B cell (primary cell): ENCODE data around the gene SPATA21. TPM values are rescaled to one million over a fixed set of nuclear protein-coding genes. Genes with fewer than 3 reads are reported as not detected.

ENCODE experiments used
- ATAC-seq: fragments of 200-7000 bp; cut with Tn5 transposase; one replicate; pipeline ENCODE4 v1.10.0; 2021; ENCODE audit warnings: low read depth, mild to moderate bottlenecking, moderate number of reproducible peaks, moderate library complexity
- CTCF ChIA-PET: fragments of 350-600 bp; sonication (Branson Sonifier 250); formaldehyde crosslinking; loops from one replicate; lab custom pipeline; 2021; ENCODE audit warnings: antibody characterized with exemption, inconsistent platforms; lab: Charles Lee
- POLR2A ChIA-PET: fragments of 350-600 bp; sonication (Branson Sonifier 250); formaldehyde crosslinking; loops from one replicate; lab custom pipeline; 2021; ENCODE audit warnings: antibody characterized with exemption; lab: Charles Lee
- DNase-seq: peaks from one replicate; pipeline ENCODE4 v3.0.0; 2013
- H2AFZ ChIP-seq: 2 replicates; pipeline ENCODE4 v1.6.1; 2012; ENCODE audit warnings: mild to moderate bottlenecking, low read depth, low read length; ENCODE audit not compliant: insufficient read depth, poor library complexity, severe bottlenecking
- H3K27ac ChIP-seq, 2 donors: 1 replicate in 1 of 2; 2 replicates in 1 of 2; pipeline ENCODE4 v1.5.1; 2012 to 2013; ENCODE audit warnings: low read length in 2 of 2, mild to moderate bottlenecking in 2 of 2, moderate library complexity in 1 of 2
- H3K27me3 ChIP-seq, 4 experiments: fragments of 200-600 bp in 1 of 4; sonication (generic) in 1 of 4; replicated peaks in 1 of 4; 1 replicate in 2 of 4; 2 replicates in 2 of 4; pipeline versions ENCODE4 v1.6.1 to v1.7.0; 2013 to 2016; ENCODE audit warnings: low read length in 3 of 4, mild to moderate bottlenecking in 2 of 4, mixed read lengths in 1 of 4, moderate library complexity in 1 of 4; ENCODE audit not compliant: insufficient read depth in 4 of 4, control insufficient read depth in 3 of 4; ENCODE audit errors: control extremely low read depth in 1 of 4
- H3K36me3 ChIP-seq, 2 experiments: replicated peaks in 1 of 2; 1 replicate in 1 of 2; 2 replicates in 1 of 2; pipeline versions ENCODE4 v1.6.1 to v1.7.1; 2013; ENCODE audit warnings: low read length in 1 of 2; ENCODE audit not compliant: insufficient read depth in 2 of 2, control insufficient read depth in 1 of 2; ENCODE audit errors: control extremely low read depth in 1 of 2, extremely low read depth in 1 of 2
- H3K4me1 ChIP-seq, 2 donors: fragments of 200-600 bp in 1 of 2; sonication (generic) in 1 of 2; 1 replicate in 1 of 2; 2 replicates in 1 of 2; pipeline versions ENCODE4 v1.5.1 to v1.6.1; 2013 to 2017; ENCODE audit warnings: low read length in 2 of 2; ENCODE audit not compliant: control insufficient read depth in 2 of 2, insufficient read depth in 2 of 2
- H3K4me2 ChIP-seq: replicated peaks from 2 replicates; pipeline ENCODE3; 2012; ENCODE audit warnings: mild to moderate bottlenecking, low read depth, low read length; ENCODE audit not compliant: poor library complexity, severe bottlenecking
- H3K4me3 ChIP-seq, 5 experiments: fragments of 200-600 bp in 1 of 5; sonication (generic) in 1 of 5; 1 replicate in 3 of 5; 2 replicates in 2 of 5; pipeline versions ENCODE4 v1.5.1 to v1.7.0; 2011 to 2016; ENCODE audit warnings: low read length in 4 of 5, mild to moderate bottlenecking in 4 of 5, low read depth in 2 of 5, control low read depth in 1 of 5, moderate library complexity in 1 of 5; ENCODE audit not compliant: insufficient read depth in 1 of 5; ENCODE audit errors: control extremely low read depth in 1 of 5, extremely low read depth in 1 of 5
- H3K79me2 ChIP-seq: fragments of 200-600 bp; sonication (generic); one replicate; pipeline ENCODE4 v1.6.0; 2016; ENCODE audit warnings: low read length; ENCODE audit not compliant: control insufficient read depth, insufficient read depth
- H3K9ac ChIP-seq: fragments of 200-600 bp; sonication (generic); 2 replicates; pipeline ENCODE4 v1.6.1; 2017; ENCODE audit warnings: mild to moderate bottlenecking, low read length, moderate library complexity
- H3K9me3 ChIP-seq, 3 donors: one replicate each; pipeline versions ENCODE4 v1.6.1 to v1.7.1; 2013; ENCODE audit warnings: low read length in 2 of 3; ENCODE audit not compliant: control insufficient read depth in 2 of 3, insufficient read depth in 1 of 3; ENCODE audit errors: control extremely low read depth in 1 of 3
- H4K20me1 ChIP-seq: 2 replicates; pipeline ENCODE4 v1.6.0; 2012; ENCODE audit warnings: mild to moderate bottlenecking, low read length; ENCODE audit not compliant: insufficient read depth, control insufficient read depth, poor library complexity, severe bottlenecking
- H3K27ac Mint-ChIP-seq: one replicate; pipeline ENCODE4 v1.8.0; 2021; ENCODE audit warnings: mixed read lengths
- H3K27me3 Mint-ChIP-seq: one replicate; pipeline ENCODE4 v1.8.0; 2021; ENCODE audit warnings: mixed read lengths
- H3K4me1 Mint-ChIP-seq: one replicate; pipeline ENCODE4 v1.8.0; 2021; ENCODE audit warnings: mixed read lengths
- H3K4me3 Mint-ChIP-seq: one replicate; pipeline ENCODE4 v1.8.0; 2021; ENCODE audit warnings: mixed read lengths
- H3K9me3 Mint-ChIP-seq: one replicate; pipeline ENCODE4 v1.8.0; 2022; ENCODE audit warnings: mixed read lengths; ENCODE audit not compliant: insufficient read depth
- EZH2 ChIP-seq: IDR thresholded peaks from 2 replicates; pipeline ENCODE4 v1.6.1; 2012; ENCODE audit warnings: borderline replicate concordance, low read depth, mild to moderate bottlenecking, moderate library complexity, low read length; ENCODE audit not compliant: insufficient read depth, poor library complexity, severe bottlenecking
- WGBS: methylation state at CpG from one replicate; pipeline ENCODE4 v1.1.5; 2013; ENCODE audit warnings: missing lambda C conversion rate; ENCODE audit not compliant: insufficient coverage; 5-methylcytosine and 5-hydroxymethylcytosine counted together
- intact Hi-C: fragments of 100-400 bp; cut with micrococcal nuclease; formaldehyde crosslinking; loops from one replicate; pipeline ENCODE4 v1.10.0; 2022
- polyA plus RNA-seq: library from polyadenylated mRNA; depleted of rRNA; stranded (reverse); fragments of >200 nt; gene quantifications from 2 replicates; pipeline ENCODE4 v1.2.3, GENCODE V29; 2012
- total RNA-seq, 2 donors: library from RNA; stranded (reverse); fragments of 120-200 nt in 1 of 2; gene quantifications; 1 replicate in 1 of 2; 2 replicates in 1 of 2; pipeline versions ENCODE4 v1.2.3 to v1.2.4, GENCODE V29; 2013 to 2022
- TF ChIP-seq, protein P1 (sequence below): fragments of 200-600 bp; IDR thresholded peaks from one replicate; pipeline ENCODE4 v1.8.0; 2022; ENCODE audit warnings: antibody characterized with exemption, mild to moderate bottlenecking

Gene SPATA21
- total and polyA plus RNA-seq, 2 donors (not counting 1 experiment from before 2014, with no cell fraction given): 0.01 TPM; not detected in 1

DNA sequence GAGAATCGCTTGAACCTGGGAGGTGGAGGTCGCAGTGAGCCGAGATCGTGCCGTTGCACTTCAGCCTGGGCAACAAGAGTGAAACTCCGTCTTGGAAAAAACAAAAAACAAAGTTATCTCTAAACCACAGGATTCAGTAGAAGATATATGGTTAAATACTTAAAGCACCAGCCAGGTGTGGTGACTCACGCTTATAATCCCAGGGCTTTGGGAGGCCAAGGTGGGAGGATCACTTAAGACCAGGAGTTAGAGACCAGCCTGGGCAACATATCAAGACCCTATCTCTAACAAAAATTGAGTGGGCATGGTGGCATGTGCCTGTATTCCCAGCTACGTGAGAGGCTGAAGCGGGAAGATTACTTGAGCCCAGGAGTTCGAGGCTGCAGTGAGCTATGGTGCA is 8.9 kb upstream of the SPATA21 start:
- H3K4me1 ChIP-seq: peaks cover 16 to 24% of the 10 kb centered on the region in 2 donors
- ChIA-PET CTCF (no interaction called here), POLR2A (no interaction called here)
- H3K36me3 ChIP-seq: peaks cover 5 to 77% of the 10 kb centered on the region in 2 experiments
- peaks cover 98% of the 10 kb centered on the region for H3K79me2 ChIP-seq
- no peak overlapping the region for H2AFZ ChIP-seq
- no peak overlapping the region for H3K9ac ChIP-seq
- H3K27ac ChIP-seq: no peak overlapping the region
- intact Hi-C loops: loop anchor here (10.0 kb wide), 1 partner anchor 921 kb away; the partner anchor contains the start of genes CASP9 and DNAJC16
- no peak for DNase-seq
- Mint-ChIP-seq H3K4me3 (no peak overlapping the region), H3K4me1 (peaks cover 30% of the 10 kb centered on the region), H3K9me3 (no peaks in the 10 kb centered on the region), H3K27me3 (no peaks in the 10 kb centered on the region), H3K27ac (no peak overlapping the region)
- ATAC-seq: no peak
- TF ChIP-seq, protein P1, sequence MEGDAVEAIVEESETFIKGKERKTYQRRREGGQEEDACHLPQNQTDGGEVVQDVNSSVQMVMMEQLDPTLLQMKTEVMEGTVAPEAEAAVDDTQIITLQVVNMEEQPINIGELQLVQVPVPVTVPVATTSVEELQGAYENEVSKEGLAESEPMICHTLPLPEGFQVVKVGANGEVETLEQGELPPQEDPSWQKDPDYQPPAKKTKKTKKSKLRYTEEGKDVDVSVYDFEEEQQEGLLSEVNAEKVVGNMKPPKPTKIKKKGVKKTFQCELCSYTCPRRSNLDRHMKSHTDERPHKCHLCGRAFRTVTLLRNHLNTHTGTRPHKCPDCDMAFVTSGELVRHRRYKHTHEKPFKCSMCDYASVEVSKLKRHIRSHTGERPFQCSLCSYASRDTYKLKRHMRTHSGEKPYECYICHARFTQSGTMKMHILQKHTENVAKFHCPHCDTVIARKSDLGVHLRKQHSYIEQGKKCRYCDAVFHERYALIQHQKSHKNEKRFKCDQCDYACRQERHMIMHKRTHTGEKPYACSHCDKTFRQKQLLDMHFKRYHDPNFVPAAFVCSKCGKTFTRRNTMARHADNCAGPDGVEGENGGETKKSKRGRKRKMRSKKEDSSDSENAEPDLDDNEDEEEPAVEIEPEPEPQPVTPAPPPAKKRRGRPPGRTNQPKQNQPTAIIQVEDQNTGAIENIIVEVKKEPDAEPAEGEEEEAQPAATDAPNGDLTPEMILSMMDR: no peak
- TF ChIP-seq EZH2: no peak
- H3K27me3 ChIP-seq: no peaks in the 10 kb centered on the region
- no peaks in the 10 kb centered on the region for H3K9me3 ChIP-seq
- WGBS: 75% methylated on average over 2 of the region's 10 CpGs
- peaks cover 77% of the 10 kb centered on the region for H4K20me1 ChIP-seq
- no peak overlapping the region for H3K4me2 ChIP-seq
- H3K4me3 ChIP-seq: no peak overlapping the region

DNA sequence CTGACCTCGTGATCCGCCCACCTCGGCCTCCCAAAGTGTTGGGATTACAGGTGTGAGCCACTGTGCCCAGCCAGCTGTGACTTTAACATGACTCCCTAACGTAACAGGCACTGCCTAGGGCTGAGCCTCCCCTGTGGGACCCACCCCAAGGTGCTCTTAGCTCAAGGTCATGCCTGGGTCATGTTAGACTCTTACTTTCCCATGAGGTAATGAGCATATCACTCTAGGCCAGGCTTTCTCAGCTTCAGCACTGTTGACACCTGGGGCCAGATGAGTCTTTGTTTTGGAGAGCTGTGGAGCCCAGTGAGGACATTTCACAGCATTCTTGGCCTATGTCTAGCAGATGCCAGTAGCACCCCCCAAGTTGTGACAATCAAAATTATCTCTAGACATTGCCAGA is 7.8 kb upstream of the SPATA21 start:
- Histone ChIP-seq H3K79me2 (peaks cover 96% of the 10 kb centered on the region), H2AFZ (no peak overlapping the region), H3K27me3 (no peaks in the 10 kb centered on the region), H4K20me1 (peaks cover 77% of the 10 kb centered on the region), H3K27ac (no peak overlapping the region), H3K9ac (no peak overlapping the region), H3K9me3 (peaks cover 0 to 3% (median 0%) of the 10 kb centered on the region in 3 donors), H3K36me3 (peaks cover 3 to 68% of the 10 kb centered on the region in 2 experiments), H3K4me1 (peaks cover 16 to 28% of the 10 kb centered on the region in 2 donors), H3K4me3 (no peak overlapping the region), H3K4me2 (no peak overlapping the region)
- ChIA-PET POLR2A (no interaction called here), CTCF (no interaction called here)
- intact Hi-C loops: loop anchor here (10.0 kb wide), 1 partner anchor 920 kb away; the partner anchor contains the start of genes CASP9 and DNAJC16
- no peak for ATAC-seq
- WGBS: 9% methylated on average over 1 of the region's 4 CpGs
- Mint-ChIP-seq H3K4me3 (no peak overlapping the region), H3K9me3 (no peaks in the 10 kb centered on the region), H3K27ac (no peak overlapping the region), H3K4me1 (peaks cover 33% of the 10 kb centered on the region), H3K27me3 (no peaks in the 10 kb centered on the region)
- TF ChIP-seq EZH2: no peak
- TF ChIP-seq, protein P1: no peak
- DNase-seq: no peak
